COR-L47 (cell line): Measurements from ENCODE around the gene CEP112.

Source experiments
- DNase-seq: peaks from one replicate; lab custom pipeline; 2025; lab: John Stamatoyannopoulos, UW

Gene CEP112

DNA sequence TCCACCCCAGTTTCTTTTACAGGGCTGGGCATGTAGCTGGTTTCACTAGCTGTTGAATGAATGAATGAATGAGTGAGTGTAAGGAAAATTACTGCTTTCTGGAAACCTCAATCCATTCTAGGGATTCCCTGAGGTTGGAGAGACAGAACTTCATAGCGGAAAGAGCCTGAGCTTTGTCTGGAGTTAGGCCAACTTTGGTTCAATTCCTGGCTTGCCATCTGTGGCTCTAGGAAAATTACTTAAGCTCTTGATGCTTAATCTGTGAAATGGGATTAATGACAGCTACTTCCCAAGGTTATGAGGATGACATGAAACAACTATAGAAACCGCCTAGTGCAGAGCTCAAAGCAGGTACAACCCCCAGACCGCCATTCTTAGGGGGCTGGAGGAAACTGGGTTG, 554.1 kb downstream of the CEP112 start:
- no peak for DNase-seq

GRCh38 chr17:65634533-65634932, 557.4 kb downstream of the CEP112 start:
- peak; percentile 17 for DNase-seq

GRCh38 chr17:65633988-65634387, 557.9 kb downstream of the CEP112 start:
- no peak for DNase-seq

GRCh38 chr17:65633146-65633881, 558.6 kb downstream of the CEP112 start:
- DNase-seq: no peak

DNA sequence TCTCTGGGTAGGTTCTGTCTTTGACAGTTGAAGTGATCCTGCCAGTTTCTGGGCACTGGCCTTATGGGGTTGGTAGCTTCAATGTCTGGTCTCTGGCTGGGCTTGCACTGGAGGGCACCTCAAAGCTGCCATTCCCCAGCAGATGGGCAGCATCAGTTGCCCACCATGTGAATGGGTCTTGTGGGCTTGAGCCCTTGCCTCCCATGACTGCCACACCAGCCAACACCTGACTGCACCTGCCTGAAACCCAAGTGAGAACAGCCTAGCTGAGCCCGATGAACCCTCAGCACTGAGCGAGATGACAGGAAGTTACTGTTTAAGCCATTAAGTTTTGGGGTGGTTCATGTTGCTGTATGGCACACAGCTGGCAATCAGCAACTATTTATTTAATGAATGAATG, 561.4 kb downstream of the CEP112 start:
- no peak for DNase-seq

DNA sequence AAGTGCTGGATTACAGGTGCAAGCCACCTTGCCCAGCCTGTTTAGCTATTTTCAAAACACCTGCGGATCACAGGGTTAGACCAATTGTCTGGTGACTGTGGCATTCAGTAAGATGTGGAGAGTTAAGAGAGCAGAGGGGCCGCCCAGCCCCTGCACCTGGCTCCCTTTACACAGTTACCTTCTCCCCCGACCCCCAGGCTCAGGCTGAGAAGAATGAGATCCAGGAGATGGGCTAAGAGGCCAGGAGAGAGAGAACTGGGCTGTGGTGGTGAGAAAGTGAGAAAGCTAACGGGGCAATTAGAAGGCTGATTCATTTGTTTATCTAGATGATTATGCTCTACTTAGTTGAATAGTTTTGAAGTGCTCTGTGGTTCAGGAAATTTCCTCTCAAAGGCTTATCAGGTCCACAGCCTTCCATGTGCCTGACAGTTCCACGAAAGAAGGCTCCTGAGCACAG, 562.7 kb downstream of the CEP112 start:
- peak; percentile 50 for DNase-seq

GRCh38 chr17:65628644-65629036, 563.3 kb downstream of the CEP112 start:
- DNase-seq: no peak

DNA sequence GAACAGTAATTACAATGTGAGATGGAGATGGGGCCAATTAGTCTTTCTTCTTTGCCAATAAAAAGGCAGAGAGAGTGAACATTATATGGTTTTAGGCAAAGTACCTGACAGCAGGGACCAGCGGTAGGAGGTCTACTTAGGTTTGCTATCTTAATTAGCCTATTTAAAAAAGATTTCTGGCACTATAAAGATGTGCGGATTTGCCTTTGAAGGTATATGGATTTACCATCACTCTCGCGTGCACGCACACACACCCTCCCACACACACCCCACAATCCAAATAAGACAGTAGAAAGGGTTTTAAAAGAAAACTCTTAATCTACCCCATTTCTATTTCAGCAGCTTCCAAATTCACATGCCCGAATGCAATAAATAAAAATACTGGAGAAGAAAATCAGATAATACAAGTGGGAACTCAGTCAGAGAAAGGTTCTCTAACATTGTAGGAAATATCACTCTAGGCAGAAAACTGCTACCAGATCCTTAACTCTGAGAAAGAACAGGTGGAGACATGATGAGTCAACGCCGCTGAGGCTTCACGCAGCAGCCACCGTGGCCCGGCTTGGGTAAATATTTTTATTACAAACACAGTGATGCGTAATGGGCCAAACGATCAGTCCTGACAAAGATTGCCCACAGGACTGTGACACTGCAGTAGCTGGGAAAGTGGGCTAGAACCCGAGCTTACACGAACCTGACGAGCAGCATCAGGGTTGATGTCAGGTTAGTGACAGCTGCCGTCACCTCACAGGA, 563.9 kb downstream of the CEP112 start:
- DNase-seq: peak; percentile 89

DNA sequence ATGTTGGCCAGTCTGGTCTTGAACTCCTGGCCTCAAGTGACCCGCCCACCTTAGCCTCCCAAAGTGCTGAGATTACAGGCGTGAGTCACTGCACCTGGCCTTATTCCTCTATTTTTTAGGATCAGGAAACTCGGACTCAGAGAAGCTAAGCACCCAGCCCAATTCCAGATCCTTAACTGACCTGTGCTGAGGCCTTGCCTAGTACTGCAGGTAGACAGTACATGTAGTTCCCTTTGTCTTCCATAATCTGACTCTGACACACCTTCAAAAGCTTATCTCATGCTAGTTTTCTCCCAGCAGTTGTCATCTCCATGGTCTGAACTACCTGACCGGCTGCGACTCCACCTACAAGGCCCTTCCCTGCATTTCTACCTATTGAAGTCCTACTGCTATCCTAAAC, 564.8 kb downstream of the CEP112 start:
- no peak for DNase-seq

DNA sequence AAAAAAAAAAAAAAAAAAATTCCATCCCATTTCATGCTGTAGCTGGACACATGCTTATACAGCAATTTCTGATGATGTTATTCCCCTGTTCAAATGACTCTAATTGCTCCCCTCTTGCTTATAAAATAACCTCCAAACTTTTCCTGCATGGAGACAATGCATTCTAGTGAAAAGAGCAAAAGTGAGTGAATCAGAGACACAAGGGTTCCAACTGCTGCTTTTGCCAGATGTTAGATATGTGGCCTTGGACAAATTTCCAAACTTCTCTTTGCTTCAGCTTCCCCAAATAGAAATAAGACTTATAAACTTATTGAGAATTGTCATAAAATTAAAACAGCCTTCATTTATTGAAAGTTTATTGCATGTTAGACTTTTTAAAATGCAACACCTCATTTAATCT, 565.5 kb downstream of the CEP112 start:
- no peak for DNase-seq

GRCh38 chr17:65618516-65618915, 573.4 kb downstream of the CEP112 start:
- DNase-seq: no peak

DNA sequence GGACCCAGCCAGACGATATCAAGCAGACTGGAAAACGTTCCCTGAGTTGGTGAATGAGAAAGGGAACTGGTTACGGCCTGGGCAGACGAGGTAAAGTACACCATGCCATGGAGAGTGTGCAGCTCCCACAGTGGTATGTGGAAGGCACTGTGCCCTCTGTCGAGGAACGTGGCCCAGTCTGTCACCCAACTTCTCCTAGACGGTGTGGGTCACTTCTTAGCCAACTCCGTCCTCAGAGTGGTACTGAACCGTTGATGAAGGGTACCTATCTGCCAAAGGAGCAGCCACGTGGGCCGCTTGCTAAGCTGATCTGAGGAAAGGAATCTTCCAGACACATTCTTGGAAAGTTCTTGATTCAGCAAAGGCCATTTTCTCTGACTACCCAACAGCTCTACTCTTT, 574.4 kb downstream of the CEP112 start:
- no peak for DNase-seq

DNA sequence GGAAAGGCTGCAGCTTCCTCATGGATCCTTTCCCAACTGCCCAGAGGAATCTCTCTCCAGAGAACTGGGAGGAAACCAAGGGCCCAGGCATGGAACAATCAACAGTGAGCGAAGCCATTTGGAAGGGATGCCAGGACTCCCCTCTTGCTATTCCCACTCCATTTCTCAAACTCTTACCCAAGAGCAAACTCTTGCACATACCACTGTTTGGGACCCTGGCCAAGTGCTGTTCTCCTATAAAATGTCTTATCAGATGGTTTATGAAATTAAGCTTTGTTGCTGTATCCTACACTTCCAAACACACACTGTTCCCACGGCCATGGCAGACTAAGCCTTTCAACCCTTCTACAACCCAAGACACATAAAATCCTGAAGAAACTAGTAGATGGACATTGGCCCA, 582.2 kb downstream of the CEP112 start:
- no peak for DNase-seq

- no peak for DNase-seq
Measured at GRCh38 chr17:65609286-65609685, 582.6 kb downstream of the CEP112 start.

GRCh38 chr17:65604070-65604469, 587.9 kb downstream of the CEP112 start:
- no peak for DNase-seq

GRCh38 chr17:65601881-65602280, 590.1 kb downstream of the CEP112 start:
- no peak for DNase-seq

GRCh38 chr17:65601145-65601544, 590.8 kb downstream of the CEP112 start:
- no peak for DNase-seq

- no peak for DNase-seq
Measured at GRCh38 chr17:65600518-65600917, 591.4 kb downstream of the CEP112 start.

- no peak for DNase-seq
Measured at GRCh38 chr17:65599650-65600049, 592.3 kb downstream of the CEP112 start.

GRCh38 chr17:65598746-65599145, 593.2 kb downstream of the CEP112 start:
- no peak for DNase-seq

GRCh38 chr17:65595071-65595656, 596.8 kb downstream of the CEP112 start:
- no peak for DNase-seq

GRCh38 chr17:65593855-65594845, 597.8 kb downstream of the CEP112 start:
- no peak for DNase-seq
